Mucosa of stomach (tissue), 1 donor: ENCODE data around the gene PARVG.

Source experiments
- H3K27me3 ChIP-seq: one replicate; pipeline ENCODE4 v1.7.0; 2013; ENCODE audit warnings: mild to moderate bottlenecking, low read length; ENCODE audit not compliant: control insufficient read depth, insufficient read depth
- H3K36me3 ChIP-seq: one replicate; pipeline ENCODE4 v1.7.0; 2013; ENCODE audit warnings: low read length; ENCODE audit not compliant: control insufficient read depth, insufficient read depth
- H3K4me1 ChIP-seq: one replicate; pipeline ENCODE4 v1.7.0; 2013; ENCODE audit warnings: mild to moderate bottlenecking, low read length; ENCODE audit not compliant: control insufficient read depth, insufficient read depth
- H3K4me3 ChIP-seq: one replicate; pipeline ENCODE4 v1.7.0; 2013; ENCODE audit warnings: low read length
- H3K9ac ChIP-seq: one replicate; pipeline ENCODE4 v1.7.0; 2013; ENCODE audit warnings: mild to moderate bottlenecking, low read length, moderate library complexity
- H3K9me3 ChIP-seq: one replicate; pipeline ENCODE4 v1.7.0; 2013; ENCODE audit warnings: mild to moderate bottlenecking, low read length, moderate library complexity; ENCODE audit not compliant: control insufficient read depth
- donor health status: Pancreatic carcinoma.

Gene PARVG

GRCh38 chr22:44180706-44181032 is at the start of gene PARVG:
TSS of gene PARVG (plus strand) at chr22:44180925. CDS start at chr22:44183330, 2,405 bp downstream.
- Histone ChIP-seq H3K36me3 (no peaks in the 10 kb centered on the region), H3K27me3 (peaks cover 7% of the 10 kb centered on the region), H3K4me1 (no peaks in the 10 kb centered on the region), H3K9ac (peak within 1 kb of the TSS; percentile 43), H3K4me3 (no peak within 1 kb of the TSS), H3K9me3 (no peaks in the 10 kb centered on the region)

- Histone ChIP-seq H3K9me3 (no peaks in the 10 kb centered on the region), H3K4me3 (no peak overlapping the region), H3K4me1 (no peaks in the 10 kb centered on the region), H3K36me3 (no peaks in the 10 kb centered on the region), H3K27me3 (no peaks in the 10 kb centered on the region), H3K9ac (no peak overlapping the region)
Measured at GRCh38 chr22:44131412-44131811, 49.3 kb upstream of the PARVG start.

- Histone ChIP-seq H3K9ac (no peak overlapping the region), H3K4me3 (no peak overlapping the region), H3K4me1 (no peaks in the 10 kb centered on the region), H3K36me3 (no peaks in the 10 kb centered on the region), H3K9me3 (no peaks in the 10 kb centered on the region), H3K27me3 (no peaks in the 10 kb centered on the region)
Measured at GRCh38 chr22:44131989-44132685, 48.6 kb upstream of the PARVG start.

GRCh38 chr22:44132724-44133123 is 48.0 kb upstream of the PARVG start:
- Histone ChIP-seq H3K36me3 (peaks cover 3% of the 10 kb centered on the region), H3K9me3 (no peaks in the 10 kb centered on the region), H3K27me3 (no peaks in the 10 kb centered on the region), H3K4me3 (no peak overlapping the region), H3K4me1 (no peaks in the 10 kb centered on the region), H3K9ac (no peak overlapping the region)

GRCh38 chr22:44133161-44133560 is 47.6 kb upstream of the PARVG start:
- Histone ChIP-seq H3K4me1 (no peaks in the 10 kb centered on the region), H3K9me3 (no peaks in the 10 kb centered on the region), H3K9ac (no peak overlapping the region), H3K4me3 (no peak overlapping the region), H3K27me3 (no peaks in the 10 kb centered on the region), H3K36me3 (peaks cover 5% of the 10 kb centered on the region)

GRCh38 chr22:44133901-44134571 is 46.7 kb upstream of the PARVG start:
- Histone ChIP-seq H3K36me3 (peaks cover 5% of the 10 kb centered on the region), H3K9ac (no peak overlapping the region), H3K9me3 (no peaks in the 10 kb centered on the region), H3K27me3 (no peaks in the 10 kb centered on the region), H3K4me1 (no peaks in the 10 kb centered on the region), H3K4me3 (no peak overlapping the region)

- H3K4me3 ChIP-seq: no peak overlapping the region
- H3K9ac ChIP-seq: no peak overlapping the region
- no peaks in the 10 kb centered on the region for H3K9me3 ChIP-seq
- no peaks in the 10 kb centered on the region for H3K27me3 ChIP-seq
- no peaks in the 10 kb centered on the region for H3K4me1 ChIP-seq
- H3K36me3 ChIP-seq: peaks cover 5% of the 10 kb centered on the region
Measured at GRCh38 chr22:44136112-44136511, 44.6 kb upstream of the PARVG start.

GRCh38 chr22:44136786-44137185 is 43.9 kb upstream of the PARVG start:
- H3K9ac ChIP-seq: no peak overlapping the region
- H3K36me3 ChIP-seq: peaks cover 5% of the 10 kb centered on the region
- H3K27me3 ChIP-seq: no peaks in the 10 kb centered on the region
- H3K9me3 ChIP-seq: no peaks in the 10 kb centered on the region
- no peak overlapping the region for H3K4me3 ChIP-seq
- H3K4me1 ChIP-seq: no peaks in the 10 kb centered on the region

- peaks cover 5% of the 10 kb centered on the region for H3K36me3 ChIP-seq
- no peaks in the 10 kb centered on the region for H3K4me1 ChIP-seq
- H3K27me3 ChIP-seq: no peaks in the 10 kb centered on the region
- H3K9me3 ChIP-seq: no peaks in the 10 kb centered on the region
- H3K4me3 ChIP-seq: no peak overlapping the region
- no peak overlapping the region for H3K9ac ChIP-seq
Measured at GRCh38 chr22:44137415-44137814, 43.3 kb upstream of the PARVG start.

GRCh38 chr22:44139773-44140172 is 41.0 kb upstream of the PARVG start:
- Histone ChIP-seq H3K36me3 (peaks cover 5% of the 10 kb centered on the region), H3K9me3 (no peaks in the 10 kb centered on the region), H3K9ac (no peak overlapping the region), H3K4me3 (no peak overlapping the region), H3K4me1 (no peaks in the 10 kb centered on the region), H3K27me3 (no peaks in the 10 kb centered on the region)

GRCh38 chr22:44142421-44143104 is 38.2 kb upstream of the PARVG start:
- Histone ChIP-seq H3K4me1 (no peaks in the 10 kb centered on the region), H3K36me3 (peaks cover 3% of the 10 kb centered on the region)

GRCh38 chr22:44143105-44143474 is 37.6 kb upstream of the PARVG start:
- Histone ChIP-seq H3K9me3 (no peaks in the 10 kb centered on the region), H3K27me3 (no peaks in the 10 kb centered on the region), H3K36me3 (no peaks in the 10 kb centered on the region), H3K4me3 (no peak overlapping the region), H3K9ac (no peak overlapping the region), H3K4me1 (no peaks in the 10 kb centered on the region)

More at GRCh38 chr22:44142421-44143104, 38.2 kb upstream of the PARVG start:
- Histone ChIP-seq H3K9me3 (no peaks in the 10 kb centered on the region), H3K9ac (no peak overlapping the region), H3K4me3 (no peak overlapping the region), H3K27me3 (no peaks in the 10 kb centered on the region)
